ENCODE data around the gene C2orf92.
"Not testable (repeated sequence)": the region's sequence is repeated elsewhere in the genome, so short reads cannot be mapped to it uniquely, and the experiment has no call there.

Gene C2orf92

DNA sequence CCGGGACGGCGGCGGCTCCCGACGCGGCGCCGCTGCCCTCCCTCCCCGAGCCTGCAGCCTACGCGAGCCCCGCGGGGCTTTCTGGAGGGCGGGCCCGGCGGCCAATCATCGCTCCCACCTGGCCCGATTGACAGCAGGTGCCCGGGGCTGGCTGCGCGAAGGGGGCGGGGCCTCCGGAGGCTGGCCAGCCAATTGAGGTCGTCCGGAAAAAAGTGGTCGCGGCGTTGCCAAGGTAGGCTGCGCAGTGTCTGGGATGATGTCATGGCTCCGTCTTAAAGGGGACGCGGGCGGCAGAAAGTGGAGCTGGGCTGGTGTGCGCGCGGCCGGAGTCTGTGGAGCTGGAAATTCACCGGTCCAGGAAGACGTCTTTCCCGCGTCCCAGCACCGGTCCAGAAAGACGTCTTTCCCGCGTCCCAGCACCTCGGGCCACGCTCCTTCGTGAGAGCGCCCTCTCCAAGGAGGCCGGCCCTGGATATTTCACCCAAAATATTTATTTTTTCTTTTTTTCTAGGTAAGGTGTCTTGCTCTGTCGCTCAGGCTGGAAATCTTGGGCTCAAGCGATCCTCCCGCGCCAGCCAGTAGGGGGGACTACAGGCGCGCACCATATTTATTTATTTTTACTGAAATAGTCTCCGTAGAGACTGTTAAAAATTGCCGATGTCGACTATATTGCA is 5.4 kb upstream of the C2orf92 start, which contains the start of gene ACTR1B:
ACTR1B (minus strand) TSS at position 83 of the 674 bp plus-strand sequence. CDS start 154 bp downstream, outside the sequence.
- peak; percentile 92 for DNase-seq (ENCODE audit: low read depth)

DNA sequence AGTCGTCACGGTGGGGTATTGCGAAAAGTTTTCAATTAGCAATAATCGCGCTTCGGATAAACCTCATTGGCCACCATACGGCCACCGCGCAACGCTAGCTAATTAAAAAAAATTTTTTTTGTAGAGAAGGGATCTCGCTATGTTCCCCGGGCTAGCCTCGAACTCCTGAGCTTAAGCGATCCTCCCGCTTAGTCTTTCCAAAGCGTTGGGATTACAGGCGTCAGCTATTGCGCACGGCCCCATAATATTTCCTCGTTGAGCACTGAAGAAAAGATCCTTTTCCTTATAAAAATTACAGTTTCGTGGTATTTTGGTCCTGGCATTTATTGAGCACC is 4.9 kb upstream of the C2orf92 start:
- no peak for DNase-seq (ENCODE audit: low read depth)

More for the DNA sequence above, 5.4 kb upstream of the C2orf92 start, which contains the start of gene ACTR1B:
- H3K4me3 ChIP-seq (ENCODE audit: control insufficient read depth, low read depth, low read length): peak within 1 kb of the TSS; percentile 82
- TF ChIP-seq, protein P1, sequence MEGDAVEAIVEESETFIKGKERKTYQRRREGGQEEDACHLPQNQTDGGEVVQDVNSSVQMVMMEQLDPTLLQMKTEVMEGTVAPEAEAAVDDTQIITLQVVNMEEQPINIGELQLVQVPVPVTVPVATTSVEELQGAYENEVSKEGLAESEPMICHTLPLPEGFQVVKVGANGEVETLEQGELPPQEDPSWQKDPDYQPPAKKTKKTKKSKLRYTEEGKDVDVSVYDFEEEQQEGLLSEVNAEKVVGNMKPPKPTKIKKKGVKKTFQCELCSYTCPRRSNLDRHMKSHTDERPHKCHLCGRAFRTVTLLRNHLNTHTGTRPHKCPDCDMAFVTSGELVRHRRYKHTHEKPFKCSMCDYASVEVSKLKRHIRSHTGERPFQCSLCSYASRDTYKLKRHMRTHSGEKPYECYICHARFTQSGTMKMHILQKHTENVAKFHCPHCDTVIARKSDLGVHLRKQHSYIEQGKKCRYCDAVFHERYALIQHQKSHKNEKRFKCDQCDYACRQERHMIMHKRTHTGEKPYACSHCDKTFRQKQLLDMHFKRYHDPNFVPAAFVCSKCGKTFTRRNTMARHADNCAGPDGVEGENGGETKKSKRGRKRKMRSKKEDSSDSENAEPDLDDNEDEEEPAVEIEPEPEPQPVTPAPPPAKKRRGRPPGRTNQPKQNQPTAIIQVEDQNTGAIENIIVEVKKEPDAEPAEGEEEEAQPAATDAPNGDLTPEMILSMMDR (IDR thresholded peaks at IDR 0.05; ENCODE audit: control insufficient read depth, insufficient read depth, low read depth, low read length, missing control alignments): peak; percentile 64

DNA sequence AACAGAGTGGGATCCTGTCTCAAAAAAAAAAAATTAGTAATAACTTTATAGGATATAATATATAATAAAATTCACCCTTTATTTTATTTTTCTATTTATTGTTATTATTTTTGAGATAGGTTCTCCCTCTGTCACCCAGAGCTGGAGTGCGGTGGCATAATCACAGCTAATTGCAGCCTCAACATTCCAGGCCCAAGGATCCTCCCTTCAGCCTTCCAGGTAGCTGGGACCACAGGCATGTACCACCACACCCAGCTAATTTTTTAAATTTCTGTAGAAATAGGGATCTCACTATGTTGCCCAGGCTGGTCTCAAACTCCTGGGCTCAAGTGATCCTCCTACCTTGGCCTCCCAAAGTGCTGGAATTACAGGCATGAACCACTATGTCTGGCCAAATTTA is 958 bp downstream of the C2orf92 start:
- TF ChIP-seq, protein P1 (IDR thresholded peaks at IDR 0.05; ENCODE audit: control insufficient read depth, insufficient read depth, low read depth, low read length, missing control alignments): no peak
- DNase-seq (ENCODE audit: low read depth): no peak
- no peak overlapping the region for H3K4me3 ChIP-seq (ENCODE audit: control insufficient read depth, low read depth, low read length)

More for the DNA sequence above, 4.9 kb upstream of the C2orf92 start:
- peak overlapping the region; percentile 82 for H3K4me3 ChIP-seq (ENCODE audit: control insufficient read depth, low read depth, low read length)
- TF ChIP-seq, protein P1 (IDR thresholded peaks at IDR 0.05; ENCODE audit: control insufficient read depth, insufficient read depth, low read depth, low read length, missing control alignments): no peak

DNA sequence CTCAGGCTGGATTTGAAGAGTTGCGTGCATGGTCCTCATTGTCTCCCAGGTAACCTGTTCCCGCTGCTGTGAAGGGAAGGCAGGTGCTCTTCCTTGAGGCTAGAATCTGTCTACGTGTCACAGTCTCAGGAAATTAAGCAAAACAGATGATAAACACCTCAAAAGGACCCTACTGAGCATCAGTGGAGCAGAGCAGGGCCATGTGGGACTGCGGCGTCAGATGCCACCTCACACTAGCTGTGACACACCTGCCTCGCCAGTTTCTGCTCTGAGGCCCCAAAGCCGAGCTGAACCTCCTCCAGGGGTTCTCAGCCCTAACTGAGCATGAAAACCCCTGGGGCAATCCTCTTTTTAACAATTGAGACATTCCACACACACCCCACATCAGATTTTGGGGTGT is 2.0 kb downstream of the C2orf92 start:
- TF ChIP-seq, protein P1 (IDR thresholded peaks at IDR 0.05; ENCODE audit: control insufficient read depth, insufficient read depth, low read depth, low read length, missing control alignments): no peak
- DNase-seq (ENCODE audit: low read depth): no peak
- H3K4me3 ChIP-seq (ENCODE audit: control insufficient read depth, low read depth, low read length): no peak overlapping the region

DNA sequence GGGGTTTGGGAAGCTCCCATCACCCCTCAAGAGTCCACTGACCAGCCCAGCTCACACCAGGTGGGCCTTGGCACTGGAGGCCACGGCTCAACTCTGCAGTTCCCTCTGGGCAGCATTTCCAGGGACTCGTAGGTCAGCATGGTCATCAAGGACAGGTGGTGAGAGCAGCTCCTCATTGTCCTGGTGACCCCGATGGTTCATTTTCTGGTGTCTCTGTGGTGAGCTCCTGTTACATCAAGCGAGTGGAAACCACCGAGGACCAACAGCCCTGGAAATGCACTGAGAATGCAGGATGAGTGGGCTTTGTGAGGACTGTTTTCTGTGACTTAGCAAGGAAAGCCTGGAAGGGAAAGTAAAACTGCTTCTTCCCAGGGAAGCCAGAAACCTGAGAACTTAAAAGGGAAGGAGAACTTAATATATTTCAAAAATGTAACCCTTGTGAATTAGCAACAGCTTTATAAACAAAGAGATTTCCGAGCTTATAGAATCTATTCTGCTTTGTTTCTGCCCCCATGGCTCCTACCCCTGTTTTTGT is 3.2 kb downstream of the C2orf92 start:
- not testable (repeated sequence) for DNase-seq (ENCODE audit: low read depth); H3K4me3 ChIP-seq (ENCODE audit: control insufficient read depth, low read depth, low read length)

DNA sequence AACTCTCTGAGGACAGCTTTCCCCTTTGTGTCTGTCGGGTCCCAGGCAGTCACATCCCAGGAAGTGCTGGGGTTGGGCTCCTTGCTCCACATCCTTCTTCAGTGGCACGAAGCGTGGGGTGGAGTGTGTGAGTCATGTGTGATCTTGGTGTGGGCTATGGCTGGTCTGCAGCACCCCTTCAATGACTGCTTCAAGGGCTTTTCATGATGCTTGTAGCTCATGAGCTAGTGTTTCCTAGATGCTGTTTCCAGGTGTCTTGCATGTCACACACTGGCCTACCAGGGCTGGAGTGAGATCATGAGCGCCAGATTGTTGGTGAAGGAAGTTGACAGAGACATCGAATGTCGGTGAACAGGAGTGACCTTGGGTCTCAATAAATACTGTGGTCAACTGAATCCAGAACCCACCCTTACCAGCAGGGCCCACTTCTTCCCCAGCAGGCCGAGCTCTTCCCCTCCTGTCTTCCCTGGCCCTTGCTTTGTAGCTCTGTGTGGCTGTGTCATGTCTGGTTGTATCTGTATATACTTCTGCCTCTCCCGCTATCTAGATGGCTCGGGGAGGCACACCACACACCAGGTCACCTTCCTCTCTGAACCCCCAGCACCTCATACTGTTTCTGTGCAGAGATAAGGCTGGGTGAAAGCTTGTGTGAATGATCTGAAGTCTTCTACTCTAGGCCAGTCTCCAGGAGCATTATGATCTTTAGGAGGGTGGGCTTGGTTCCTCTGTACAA is 3.8 kb downstream of the C2orf92 start:
- DNase-seq (ENCODE audit: low read depth): no peak
- H3K4me3 ChIP-seq (ENCODE audit: control insufficient read depth, low read depth, low read length): no peak overlapping the region
- TF ChIP-seq, protein P1 (IDR thresholded peaks at IDR 0.05; ENCODE audit: control insufficient read depth, insufficient read depth, low read depth, low read length, missing control alignments): no peak

DNA sequence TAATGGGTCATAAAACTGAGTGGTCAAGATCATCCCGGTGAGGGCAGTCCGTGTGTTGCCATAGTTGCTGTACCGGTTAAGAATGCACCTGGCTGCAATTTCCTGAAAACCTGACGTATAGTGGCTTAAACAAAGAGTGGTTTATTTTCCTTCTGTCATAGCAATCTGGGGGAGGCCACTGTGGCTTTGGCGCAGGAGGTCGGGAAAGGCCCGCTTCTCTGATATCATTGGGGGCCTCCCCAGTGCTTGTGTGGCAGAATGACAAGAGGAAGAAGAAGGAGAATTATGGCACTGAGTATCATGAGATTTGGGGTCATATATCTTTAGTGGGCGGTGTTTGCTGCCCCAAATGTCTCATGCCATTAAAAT is 4.4 kb downstream of the C2orf92 start:
- no peak for DNase-seq (ENCODE audit: low read depth)
- TF ChIP-seq, protein P1 (IDR thresholded peaks at IDR 0.05; ENCODE audit: control insufficient read depth, insufficient read depth, low read depth, low read length, missing control alignments): no peak
- no peak overlapping the region for H3K4me3 ChIP-seq (ENCODE audit: control insufficient read depth, low read depth, low read length)
